HG02885 (cell line): ENCODE results near the gene SYNE1.
"Not testable (repeated sequence)": the region's sequence is repeated elsewhere in the genome, so short reads cannot be mapped to it uniquely, and the experiment has no call there.

Experiments
- ATAC-seq: cut with Tn5 transposase; IDR thresholded peaks from one replicate; pipeline ENCODE4 v1.9.1; 2021; ENCODE audit warnings: mild to moderate bottlenecking; ENCODE audit not compliant: unreplicated experiment, poor library complexity

The SYNE1 gene

GRCh38 chr6:152087701-152088100 lies 549.5 kb downstream of the SYNE1 start:
- no peak for ATAC-seq

- no peak for ATAC-seq
These were observed 550.1 kb downstream of the SYNE1 start for GRCh38 chr6:152087096-152087495.

GRCh38 chr6:152086223-152086873 lies 550.8 kb downstream of the SYNE1 start:
- no peak for ATAC-seq

- ATAC-seq = no peak
These were observed 551.7 kb downstream of the SYNE1 start for GRCh38 chr6:152085451-152085921.

- ATAC-seq = no peak
These were observed 558.4 kb downstream of the SYNE1 start for GRCh38 chr6:152078804-152079203.

- ATAC-seq = no peak
These were observed 559.2 kb downstream of the SYNE1 start for GRCh38 chr6:152078001-152078400.

GRCh38 chr6:152076242-152076641 lies 560.9 kb downstream of the SYNE1 start:
- not testable (repeated sequence) for ATAC-seq

- ATAC-seq = no peak
These were observed 565.3 kb downstream of the SYNE1 start for GRCh38 chr6:152071843-152072242.
